Embryonic facial prominence (tissue), 1 donor: Measurements from ENCODE around the gene RNF11.
"Not testable (repeated sequence)": the region's sequence is repeated elsewhere in the genome, so short reads cannot be mapped to it uniquely, and the experiment has no call there.

Experiments
- DNase-seq: peaks from one replicate; pipeline ENCODE4 v3.0.0-alpha.2; 2016; ENCODE audit errors: extremely low spot score

RNF11 gene, protein sequence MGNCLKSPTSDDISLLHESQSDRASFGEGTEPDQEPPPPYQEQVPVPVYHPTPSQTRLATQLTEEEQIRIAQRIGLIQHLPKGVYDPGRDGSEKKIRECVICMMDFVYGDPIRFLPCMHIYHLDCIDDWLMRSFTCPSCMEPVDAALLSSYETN

DNA sequence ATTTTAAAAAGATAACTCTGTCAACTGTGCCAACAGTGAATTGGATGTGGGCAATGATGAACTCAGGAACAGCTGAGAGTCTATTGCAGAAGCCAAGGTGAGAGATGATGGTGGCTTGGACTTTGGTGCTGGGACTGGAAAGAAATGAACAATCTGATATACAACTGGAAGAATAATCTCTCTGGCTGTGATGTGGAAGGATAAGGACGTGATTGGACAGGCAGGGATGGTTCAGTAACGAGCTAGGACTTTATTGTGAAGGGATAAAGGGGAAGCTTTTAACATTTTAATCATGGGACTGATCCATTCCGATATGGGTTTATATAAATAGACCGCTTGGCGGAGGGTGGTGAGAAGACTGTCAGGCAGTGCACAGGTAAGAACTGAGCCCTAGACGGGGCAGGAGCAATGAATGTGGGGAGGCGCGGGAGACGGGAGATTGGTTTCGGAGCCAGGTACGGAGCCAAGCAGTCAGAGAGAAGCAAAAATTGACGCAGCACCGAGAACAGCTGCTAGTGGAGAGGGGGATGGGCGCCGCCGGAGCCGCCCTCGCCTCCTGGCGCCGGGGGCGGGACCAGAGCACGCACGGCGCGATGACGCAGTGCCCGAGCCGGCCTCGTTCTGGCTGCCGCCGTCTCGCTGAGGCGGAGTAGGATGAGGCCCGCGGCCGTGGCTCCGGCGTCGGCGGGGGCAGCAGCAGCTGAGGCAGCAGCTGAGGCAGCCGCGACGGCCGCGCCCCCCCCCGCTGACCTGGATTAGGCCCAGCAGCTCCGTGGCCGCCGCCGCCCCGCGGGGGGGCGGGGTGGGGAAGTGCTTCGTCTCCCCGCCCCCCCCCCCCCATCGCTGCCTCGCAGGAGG, at the start of gene RNF11:
RNF11 (plus strand) TSS at position 601 of the 858 bp plus-strand sequence. CDS start 484 bp downstream, outside the sequence.
- DNase-seq: peak; percentile 85

- DNase-seq: no peak
Observed at GRCh38 chr1:51188230-51188629, 47.8 kb upstream of the RNF11 start.

DNA sequence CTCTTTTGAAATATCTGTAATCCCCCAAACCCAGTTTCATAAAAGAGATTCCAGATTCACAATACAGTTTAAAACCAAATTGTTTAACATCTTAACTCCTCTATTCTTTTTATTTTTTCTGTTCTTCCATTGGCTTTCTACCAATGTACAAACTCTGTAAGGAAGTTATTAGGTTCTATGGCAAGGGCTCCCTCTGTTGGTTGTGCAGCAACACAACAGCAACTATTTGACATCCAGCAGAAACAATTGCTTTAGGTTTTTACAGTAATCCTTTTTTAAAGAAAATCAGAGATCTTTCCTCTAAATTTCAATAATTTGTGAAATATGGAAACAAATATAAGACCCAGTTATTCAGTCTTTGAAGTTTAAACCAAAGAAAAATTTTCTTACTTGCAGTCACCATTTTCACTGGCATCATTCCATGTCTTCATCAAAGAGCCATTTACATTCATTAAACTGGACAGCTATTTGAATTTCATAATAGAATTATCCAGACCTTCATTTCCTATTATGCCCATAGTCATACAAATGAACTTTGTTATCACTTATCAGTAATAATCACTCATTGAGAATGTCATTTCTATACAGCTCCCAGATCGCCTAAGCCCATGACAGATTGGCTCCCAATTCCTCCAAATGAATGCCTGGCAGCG, 46.5 kb upstream of the RNF11 start:
- DNase-seq: peak; percentile 48

- no peak for DNase-seq
Observed at GRCh38 chr1:51190961-51191360, 45.1 kb upstream of the RNF11 start.

GRCh38 chr1:51192213-51192843, 43.7 kb upstream of the RNF11 start:
- peak; percentile 16 for DNase-seq

GRCh38 chr1:51193564-51193963, 42.5 kb upstream of the RNF11 start:
- no peak for DNase-seq

DNA sequence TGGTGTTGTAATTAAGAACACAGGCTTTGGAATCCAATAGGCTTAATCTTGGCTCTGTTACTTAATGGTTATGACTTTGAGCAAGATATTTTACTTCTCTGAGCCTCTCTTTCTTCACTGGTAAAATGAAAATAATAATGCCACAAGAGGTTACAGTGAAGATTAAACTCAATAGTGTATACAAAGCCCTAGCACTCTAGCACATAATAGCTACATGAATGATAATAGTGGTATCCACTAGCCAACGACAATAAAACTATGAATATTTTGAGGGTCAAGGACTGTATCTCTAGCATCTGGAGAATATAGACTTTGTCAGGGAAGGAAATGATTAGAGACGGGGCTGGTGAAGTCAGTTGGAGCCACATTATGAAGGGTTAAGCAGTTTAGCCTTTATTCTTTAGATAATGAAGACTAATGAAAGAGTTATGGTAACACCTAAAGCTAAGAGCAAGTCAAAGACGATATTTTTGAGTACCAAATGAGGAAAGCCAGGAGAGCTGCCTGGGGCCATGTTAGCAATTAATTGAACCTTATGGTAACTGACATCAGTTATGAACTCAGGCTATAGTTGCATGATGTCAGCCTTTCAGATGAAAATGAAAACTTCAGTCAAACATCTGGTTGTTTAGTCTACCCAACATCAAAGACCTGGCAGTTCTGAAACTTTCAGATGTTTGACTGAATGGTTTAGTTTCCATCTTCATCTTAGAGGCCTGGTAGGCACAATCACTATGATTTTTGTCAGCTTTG, 32.8 kb upstream of the RNF11 start:
- no peak for DNase-seq

- no peak for DNase-seq
Observed at GRCh38 chr1:51203874-51204245, 32.2 kb upstream of the RNF11 start.

DNA sequence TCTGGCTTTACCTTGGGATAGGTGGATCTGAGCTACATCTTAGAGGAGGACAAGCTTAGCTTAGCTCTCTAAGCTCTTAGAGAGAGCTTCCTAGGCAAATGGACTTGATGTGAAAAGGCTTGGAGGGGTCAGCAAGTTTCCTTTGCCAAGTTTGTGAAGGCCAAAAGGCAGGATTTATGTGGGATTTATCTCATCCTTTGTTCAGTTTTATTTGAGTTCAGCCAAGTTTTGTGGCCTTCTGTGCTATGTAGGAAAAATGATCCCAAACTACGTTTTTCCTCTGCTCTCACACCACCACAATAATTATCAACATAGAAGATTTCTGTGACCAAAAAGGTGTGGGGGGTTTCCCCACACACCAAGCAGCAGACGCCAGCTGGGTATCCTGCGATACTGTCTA, 26.0 kb upstream of the RNF11 start:
- no peak for DNase-seq

GRCh38 chr1:51210676-51211075, 25.4 kb upstream of the RNF11 start:
- no peak for DNase-seq

- no peak for DNase-seq
Observed at GRCh38 chr1:51214615-51215131, 21.4 kb upstream of the RNF11 start.

- DNase-seq: no peak
Observed at GRCh38 chr1:51215169-51215568, 20.9 kb upstream of the RNF11 start.

DNA sequence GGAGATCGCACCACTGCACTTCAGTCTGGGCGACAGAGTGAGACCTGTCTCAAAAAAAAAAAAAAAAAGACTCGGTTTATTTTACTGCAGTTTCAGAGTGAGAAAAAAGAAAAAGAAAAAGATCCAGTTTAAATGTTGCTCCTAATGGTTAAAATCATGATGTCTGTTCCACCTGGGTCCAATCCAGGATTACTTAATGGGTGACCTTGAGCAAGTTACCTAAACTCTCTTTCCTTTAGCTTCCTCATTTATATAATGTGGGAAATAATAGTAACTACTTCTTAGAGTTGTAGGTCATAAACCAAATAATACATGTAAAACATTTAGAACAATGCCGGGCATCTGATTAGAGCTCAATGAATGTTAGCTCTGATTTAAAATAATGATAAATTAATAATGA, 19.4 kb upstream of the RNF11 start:
- DNase-seq: no peak

DNA sequence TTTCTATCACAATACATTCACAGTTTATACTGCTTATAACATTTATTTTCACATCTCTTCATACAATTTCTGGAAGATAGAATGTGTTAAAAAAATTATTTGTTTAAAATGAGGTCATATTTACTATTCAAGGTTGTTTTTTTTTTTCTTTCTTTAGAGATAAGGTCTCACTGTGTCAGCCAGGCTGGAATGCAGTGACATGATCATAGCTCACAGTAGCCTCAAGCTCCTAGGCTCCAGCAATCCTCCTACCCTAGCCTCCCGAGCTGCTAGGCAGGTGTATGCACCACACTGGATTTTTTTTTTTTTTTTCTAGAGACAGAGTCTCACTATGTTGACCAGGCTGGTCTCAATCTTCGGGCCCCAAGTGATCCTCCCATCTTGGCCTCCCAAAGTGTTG, 19.0 kb upstream of the RNF11 start:
- no peak for DNase-seq

DNA sequence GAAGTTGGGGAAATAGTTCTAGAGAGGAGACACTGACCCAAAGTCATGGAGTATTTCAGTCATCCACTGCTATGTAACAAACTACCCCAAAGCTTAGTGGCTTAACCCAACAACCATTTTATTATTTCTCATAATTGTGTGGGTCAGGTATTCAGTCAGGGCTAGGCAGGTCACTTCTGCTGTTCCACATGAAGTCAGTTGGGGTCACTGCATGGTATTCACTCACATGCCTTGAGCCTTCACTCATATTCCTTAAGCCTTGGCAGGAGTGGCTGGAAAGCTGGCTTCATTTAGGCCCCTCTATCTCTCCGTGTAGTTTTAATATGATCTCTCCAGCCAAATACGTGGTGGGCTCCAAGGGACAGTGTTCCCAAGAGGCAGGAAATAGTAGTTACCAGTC, 17.5 kb upstream of the RNF11 start:
- DNase-seq: no peak

DNA sequence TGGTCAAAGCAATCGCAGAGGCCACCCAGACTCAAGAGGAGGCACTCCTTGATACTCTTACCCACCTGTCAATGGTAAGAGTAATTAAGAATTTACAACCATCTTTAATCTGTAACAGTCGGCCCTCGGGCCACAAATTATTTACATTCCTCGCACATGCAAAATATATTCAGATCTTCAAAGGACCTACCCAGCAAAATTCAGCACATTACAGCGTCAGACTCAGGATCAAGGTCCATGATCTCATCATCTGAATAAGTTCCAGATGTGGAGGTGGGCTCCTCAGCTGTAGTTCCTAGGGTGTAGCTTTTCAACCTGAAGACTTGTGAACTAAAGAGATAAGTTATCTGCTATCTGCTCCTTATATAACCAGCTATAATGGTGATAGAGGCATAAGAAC, 17.1 kb upstream of the RNF11 start:
- DNase-seq: no peak

GRCh38 chr1:51221529-51221928, 14.5 kb upstream of the RNF11 start:
- not testable (repeated sequence) for DNase-seq

DNA sequence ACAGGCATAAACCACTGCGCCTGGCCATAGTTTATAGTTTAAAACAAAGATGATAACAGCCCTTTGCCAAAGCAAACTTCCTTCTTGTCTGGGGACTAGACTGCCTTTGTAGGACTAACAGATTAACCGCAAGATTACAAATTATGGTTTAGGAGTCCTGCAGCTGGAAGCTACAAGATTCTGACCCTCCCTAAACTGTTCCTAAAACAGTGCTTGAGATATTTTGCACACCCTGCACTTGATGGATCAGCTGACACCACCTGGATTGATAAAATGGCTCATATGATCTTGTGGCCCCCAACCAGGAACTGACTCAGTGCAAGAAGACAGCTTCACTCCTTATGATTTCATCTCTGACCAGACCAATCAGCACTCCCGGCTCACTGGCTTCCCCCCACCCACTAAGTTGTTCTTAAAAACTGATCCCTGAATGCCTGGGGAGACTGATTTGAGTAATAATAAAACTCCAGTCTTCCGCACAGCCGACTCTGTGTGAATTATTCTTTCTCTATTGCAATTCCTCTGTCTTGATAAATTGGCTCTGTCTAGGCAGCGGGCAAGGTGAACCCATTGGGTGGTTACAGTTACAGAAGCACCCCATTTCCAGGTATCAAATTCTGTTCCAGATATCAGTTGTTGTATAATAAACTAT, 13.8 kb upstream of the RNF11 start:
- DNase-seq: no peak

DNA sequence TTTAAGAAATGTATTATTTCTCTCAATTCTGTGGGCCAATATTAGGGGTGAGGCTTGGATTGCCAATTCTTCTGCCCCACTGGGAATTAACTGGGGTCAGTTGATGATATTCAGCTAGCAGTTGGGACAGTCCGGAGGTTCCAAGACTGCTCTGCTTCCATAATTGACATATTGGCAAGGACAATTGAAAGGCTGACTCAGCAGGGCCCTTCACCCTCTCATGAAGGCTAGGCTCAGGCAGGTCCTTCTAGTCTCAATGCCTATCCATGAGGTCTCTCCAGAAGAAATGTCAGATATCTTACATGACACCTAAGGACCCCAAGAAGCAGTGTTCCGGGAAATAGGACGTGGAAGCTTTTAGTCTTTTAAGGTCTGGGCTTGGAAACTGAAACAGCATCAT, 13.3 kb upstream of the RNF11 start:
- no peak for DNase-seq

DNA sequence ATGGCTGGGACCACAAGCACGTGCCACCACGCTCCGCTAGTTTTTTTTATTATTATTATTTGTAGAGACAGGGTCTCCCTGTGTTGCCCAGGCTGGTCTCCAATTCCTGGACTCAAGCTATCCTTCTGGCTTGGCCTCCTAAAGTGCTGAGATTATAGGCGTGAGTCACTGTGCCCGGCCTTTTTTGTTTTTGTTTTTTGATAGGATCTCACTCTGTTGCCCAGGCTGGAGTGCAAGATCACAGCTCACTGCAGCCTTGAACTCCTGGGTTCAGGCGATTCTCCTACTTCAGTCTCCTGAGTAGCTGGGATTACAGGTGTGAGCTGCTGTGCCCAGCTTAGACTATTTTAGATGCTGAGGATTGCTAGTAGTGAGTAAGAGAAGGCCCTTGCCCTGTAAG, 11.8 kb upstream of the RNF11 start:
- no peak for DNase-seq
